DMS153 treated with DMSO at 0.1 percent for 48 hours (cell line): Measurements from ENCODE around the gene ADIRF.

ENCODE experiments used
- DNase-seq: peaks from one replicate; lab custom pipeline; 2025; ENCODE audit not compliant: unreplicated experiment; lab: John Stamatoyannopoulos, UW

Gene ADIRF

GRCh38 chr10:86960003-86960862, 8.0 kb upstream of the ADIRF start:
- DNase-seq, result no peak

DNA sequence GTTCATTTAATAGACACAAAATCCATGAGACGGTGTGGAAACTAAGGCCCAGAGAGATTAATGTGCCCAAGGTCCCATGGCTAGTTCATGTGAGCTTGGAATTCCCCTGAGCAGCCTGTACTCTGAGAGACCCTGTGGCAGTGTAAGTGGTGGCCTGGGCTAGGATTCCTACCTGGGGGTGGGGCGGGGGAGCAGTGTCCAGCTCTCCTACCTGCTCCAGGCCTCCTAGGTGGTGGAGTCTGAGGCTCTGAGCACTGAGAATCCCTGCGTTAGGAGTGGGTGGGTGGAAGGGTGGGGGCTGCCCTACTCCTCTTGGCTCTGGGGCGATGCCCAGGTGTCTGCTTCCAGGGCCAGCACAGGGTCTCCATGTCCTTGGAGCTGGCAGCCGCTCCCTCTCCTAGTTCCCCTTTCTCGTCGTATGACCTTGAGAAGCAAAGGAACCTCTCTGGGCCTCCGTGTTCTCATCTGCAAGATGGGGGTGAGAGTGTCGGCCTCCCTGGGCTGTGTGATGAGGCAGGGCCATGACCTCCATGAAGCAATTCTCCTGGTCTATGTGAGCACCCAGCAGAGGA, 7.3 kb upstream of the ADIRF start:
- no peak for DNase-seq

DNA sequence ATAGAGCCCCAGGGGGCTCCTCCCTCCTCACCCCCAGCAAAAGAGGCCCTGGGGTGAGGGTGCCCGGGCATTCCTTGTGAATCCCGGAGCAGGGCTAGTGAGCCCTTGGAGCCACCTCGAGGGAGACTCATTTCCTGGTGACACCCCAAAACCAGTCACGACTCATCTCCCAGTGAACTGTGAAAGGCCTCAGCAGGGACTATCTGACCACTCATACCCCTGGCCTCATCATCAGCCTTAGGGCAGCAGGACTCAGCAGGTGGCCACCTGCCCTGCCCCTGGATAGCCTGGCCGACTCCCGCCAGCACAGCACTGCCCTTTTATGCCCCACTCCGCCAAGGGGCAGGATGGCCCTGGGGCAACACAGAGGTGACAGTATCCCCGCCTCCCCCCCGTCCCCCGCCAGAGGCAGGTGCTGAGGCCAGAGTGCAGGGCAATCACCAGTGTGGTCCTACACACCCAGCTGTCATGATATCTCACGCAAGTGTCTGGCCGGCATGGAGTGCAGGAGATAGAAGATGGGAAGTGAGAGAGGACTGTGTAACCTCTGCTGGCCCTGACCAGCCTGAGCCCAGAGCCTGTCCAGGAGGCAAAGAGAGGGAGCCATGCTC, 6.7 kb upstream of the ADIRF start:
- DNase-seq, result no peak

DNA sequence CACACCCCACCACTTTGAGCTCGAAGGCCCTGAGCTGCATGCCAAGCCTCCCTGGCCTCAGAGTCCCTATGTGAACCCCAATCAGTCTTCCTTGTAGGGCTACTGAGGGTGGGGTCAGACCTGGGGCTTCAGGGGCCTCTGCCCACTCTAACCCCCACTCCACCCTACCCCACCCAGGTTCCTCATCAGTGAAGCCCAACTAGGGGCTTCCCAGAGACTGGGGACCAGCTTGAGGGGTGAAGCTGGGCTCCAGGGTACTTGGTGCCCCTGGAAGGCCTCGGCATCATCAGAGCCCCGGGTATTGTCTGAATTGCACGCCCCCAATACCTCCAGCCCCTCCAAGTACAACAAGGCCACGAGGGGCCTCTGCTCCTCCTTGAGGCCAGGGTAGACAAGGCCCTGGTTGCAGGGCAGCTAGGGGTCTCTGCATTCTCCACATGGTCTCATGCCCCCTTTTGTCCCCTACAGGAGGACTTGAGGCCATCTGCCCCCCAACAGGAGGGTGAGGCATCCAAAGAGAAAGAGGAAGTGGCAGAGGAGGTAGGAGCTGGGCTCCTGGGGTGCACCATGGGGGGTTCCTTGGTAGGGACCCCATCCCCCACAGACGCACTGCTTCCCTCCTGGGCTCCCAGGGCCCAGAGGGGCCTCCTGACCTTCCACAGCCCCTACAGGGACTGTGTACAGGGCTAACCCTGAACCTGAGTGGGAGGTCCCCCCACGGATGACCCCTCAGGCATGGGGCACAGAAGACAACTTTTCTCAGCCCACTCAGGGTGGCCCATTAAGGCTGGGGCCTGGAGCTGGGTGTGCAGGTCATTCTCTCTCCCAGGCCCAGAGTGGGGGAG, 5.9 kb upstream of the ADIRF start:
- DNase-seq, result no peak

- no peak for DNase-seq
Observed at GRCh38 chr10:86962981-86963310, 5.3 kb upstream of the ADIRF start.

DNA sequence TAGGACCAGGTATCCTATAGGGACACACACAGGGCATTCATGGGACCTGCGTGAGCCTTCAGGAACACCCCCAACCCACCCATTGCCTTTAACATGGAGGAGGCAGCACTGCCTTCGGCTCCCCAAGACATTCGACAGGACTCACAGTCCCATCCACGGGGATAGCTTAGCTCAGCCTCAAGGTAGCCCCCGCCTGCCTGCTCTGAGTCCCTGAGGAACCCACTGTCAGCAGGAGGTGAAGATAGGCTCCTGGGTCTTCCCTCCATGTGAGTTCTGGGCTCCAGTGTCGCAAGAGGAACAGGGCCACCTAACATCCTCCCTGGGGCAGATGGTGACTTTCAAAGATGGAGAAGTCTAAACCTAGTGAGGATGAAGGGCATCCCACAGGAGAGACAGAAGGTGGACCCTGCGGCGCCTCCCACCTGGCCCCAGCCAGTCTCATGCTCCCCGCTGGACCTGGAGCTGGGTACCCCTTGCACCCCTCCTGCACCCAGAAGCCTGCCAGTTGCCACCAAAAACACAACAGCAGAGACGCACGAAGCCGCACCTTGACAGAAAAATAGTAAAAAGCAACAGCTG, 4.9 kb upstream of the ADIRF start:
- DNase-seq, result no peak

- no peak for DNase-seq
Observed at GRCh38 chr10:86964061-86964846, 4.0 kb upstream of the ADIRF start.

DNA sequence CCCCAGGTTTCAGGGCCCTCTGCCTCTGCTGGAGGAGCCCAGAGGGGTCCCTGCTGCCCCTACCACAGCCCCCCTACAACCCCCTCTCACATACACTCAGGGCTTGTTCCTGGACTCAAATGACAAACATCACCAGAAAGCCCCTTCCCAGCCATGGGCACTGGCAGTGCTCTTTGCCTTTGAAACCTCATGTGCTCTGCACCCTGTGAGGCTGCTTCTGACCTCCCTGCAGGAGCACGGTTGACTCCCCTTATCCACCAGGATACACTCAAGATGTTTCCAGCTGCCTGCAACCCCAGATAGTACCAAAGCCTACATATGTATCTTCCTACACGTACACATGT, 3.5 kb upstream of the ADIRF start:
- DNase-seq, result no peak

DNA sequence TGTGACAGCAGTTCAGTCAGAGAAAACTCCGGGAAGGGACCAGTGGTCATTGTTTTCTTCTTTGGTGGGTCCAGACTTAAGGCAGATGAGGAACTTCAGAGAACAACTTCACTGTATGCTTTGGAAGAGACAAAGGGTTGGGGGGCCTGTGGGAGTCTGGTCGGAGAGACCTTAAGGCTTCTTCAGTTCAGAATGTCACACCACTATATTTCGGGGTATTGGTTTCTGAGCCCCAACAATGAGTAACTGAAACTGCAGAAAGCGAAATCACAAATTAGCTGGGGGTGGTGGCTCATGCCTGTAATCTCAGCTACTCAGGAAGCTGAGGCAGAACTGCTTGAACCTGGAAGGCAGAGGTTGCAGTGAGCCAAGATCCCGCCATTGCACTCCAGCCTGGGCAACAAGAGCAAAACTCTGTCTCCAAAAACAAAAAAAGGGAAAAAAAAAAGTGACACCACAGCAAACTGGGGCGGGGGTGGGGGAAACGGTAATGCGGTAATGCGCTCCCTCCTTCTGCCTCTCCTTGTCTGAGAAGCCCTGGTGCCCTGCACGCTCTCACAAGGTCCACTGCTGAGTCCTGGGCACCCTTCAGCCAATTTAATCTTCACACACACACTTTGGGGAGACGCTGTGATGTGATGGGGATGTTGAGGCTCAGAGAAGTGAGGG, 2.2 kb upstream of the ADIRF start:
- DNase-seq, result no peak

- DNase-seq, result no peak
Observed at GRCh38 chr10:86967481-86967941, 771 bp upstream of the ADIRF start.

DNA sequence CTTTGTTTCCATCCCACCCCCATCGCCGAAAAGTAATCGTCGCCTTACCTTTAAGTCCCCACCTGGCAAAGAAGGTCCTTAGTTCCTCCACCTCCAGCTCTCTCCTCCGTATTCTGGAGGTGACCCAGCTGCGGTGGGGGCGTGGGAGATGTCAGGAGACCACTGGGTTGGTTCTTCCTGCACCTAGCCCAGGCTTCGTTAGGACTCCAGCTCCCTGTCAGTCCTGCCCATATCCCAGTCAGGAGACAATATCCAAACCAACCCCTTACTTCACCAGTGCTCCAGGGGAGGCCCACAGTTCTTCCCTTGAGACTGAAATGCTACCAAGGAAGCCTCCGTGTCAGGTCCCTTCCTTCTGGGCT, 693 bp downstream of the ADIRF start:
- no peak for DNase-seq

- no peak for DNase-seq
Observed at GRCh38 chr10:86969421-86970041, 1.2 kb downstream of the ADIRF start.

DNA sequence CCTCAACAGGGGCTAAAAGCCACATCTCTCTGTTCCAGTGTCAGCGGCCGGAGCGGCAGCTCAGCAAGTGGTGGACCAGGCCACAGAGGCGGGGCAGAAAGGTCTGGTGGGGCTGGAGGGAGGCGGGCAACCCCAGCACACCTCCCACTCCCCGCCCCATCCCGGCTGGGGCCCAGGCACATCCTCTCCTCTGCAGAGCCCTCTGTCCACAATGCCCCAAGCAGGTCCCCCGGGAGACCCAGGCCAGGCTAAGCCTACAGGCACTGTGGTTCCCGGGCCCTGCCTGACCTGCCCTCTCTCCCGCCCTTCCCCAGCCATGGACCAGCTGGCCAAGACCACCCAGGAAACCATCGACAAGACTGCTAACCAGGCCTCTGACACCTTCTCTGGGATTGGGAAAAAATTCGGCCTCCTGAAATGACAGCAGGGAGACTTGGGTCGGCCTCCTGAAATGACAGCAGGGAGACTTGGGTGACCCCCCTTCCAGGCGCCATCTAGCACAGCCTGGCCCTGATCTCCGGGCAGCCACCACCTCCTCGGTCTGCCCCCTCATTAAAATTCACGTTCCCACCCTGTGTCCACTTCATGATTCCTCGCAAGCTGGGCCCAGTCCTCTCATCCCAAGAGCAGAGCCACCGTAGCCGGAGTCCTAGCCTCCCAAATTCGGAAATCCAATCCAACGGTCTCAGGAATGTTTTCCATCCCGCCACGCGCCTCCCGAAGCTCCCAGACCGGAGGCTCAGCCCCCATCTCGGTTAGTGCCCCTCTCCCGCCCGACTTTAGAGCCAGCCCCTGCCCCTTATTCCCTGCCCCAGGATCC, 2.1 kb downstream of the ADIRF start:
- no peak for DNase-seq

DNA sequence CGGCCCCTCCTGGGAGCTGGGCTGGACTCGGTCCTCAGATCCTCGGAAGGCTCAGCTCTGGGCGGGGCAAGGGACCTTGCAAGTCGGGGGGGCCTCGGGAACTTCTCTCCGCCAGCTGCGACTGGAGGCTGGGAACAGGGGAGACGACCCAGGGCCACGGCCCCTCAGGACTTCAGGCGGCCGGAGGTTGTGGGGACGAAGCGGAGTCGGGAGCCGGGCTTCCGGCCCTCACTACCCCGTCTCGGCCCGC, 2.6 kb downstream of the ADIRF start:
- no peak for DNase-seq

DNA sequence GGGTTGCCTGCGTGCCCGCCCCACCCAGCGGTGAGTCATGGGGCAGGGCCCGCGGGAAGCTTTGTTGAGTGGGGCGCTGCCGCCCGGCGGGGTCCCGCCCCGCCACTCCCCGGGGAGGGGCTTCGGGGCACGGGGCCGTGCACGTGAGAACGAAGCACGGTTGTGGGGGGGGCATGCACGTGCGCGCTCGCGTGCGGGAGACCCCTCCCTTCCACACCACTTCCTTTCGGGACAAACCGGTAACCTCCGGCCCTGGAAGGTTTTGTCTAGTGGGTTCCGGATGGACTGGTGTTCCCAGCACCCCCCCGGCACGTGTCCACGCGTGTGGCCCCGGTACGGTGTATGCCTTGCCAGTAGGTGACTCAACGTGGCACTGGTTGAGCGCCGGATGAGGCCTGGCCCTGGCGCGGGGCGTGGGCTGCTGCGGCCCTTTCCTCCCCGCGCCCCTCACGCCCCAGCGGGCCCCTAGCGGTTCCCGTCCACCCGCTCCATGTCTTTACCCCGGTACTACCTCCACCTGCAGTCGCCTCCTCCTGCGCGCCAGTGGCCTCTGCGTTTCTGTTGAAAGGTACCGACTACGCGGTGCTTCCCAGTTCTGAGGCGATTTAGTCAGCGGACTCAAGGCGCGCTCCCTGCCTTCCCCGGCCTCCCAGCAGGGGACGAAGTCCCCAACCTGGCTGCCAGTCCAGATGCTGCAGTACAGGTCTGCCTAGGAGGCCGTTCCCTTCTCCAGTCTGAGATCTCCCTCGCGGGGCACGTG, 3.1 kb downstream of the ADIRF start:
- peak; percentile 60 for DNase-seq

GRCh38 chr10:86972613-86973380, 4.5 kb downstream of the ADIRF start:
- no peak for DNase-seq

- DNase-seq, result no peak
Observed at GRCh38 chr10:86974484-86974883, 6.2 kb downstream of the ADIRF start.
